Immature natural killer cell (primary cell): Measurements from ENCODE around the gene CCL2. TPM values are rescaled to one million over a fixed set of nuclear protein-coding genes. Genes with fewer than 3 reads are reported as not detected.

ENCODE experiments used
- DNase-seq, 3 donors: peaks; one replicate each; pipeline ENCODE4 v3.0.0; 2022; ENCODE audit warnings: mixed read lengths in 1 of 3
- H3K27ac Mint-ChIP-seq, 6 donors: one replicate each; pipeline ENCODE4 v1.8.0; 2020; ENCODE audit warnings: mixed read lengths in 6 of 6, mild to moderate bottlenecking in 5 of 6, inconsistent platforms in 4 of 6, moderate library complexity in 3 of 6
- H3K27me3 Mint-ChIP-seq, 3 donors: one replicate each; pipeline ENCODE4 v1.8.0; 2020 to 2021; ENCODE audit warnings: low read depth in 3 of 3, mild to moderate bottlenecking in 3 of 3, mixed read lengths in 3 of 3, moderate library complexity in 3 of 3, inconsistent platforms in 1 of 3
- H3K36me3 Mint-ChIP-seq, 3 donors: one replicate each; pipeline ENCODE4 v1.8.0; 2020; ENCODE audit warnings: mixed read lengths in 3 of 3, inconsistent platforms in 2 of 3, mild to moderate bottlenecking in 2 of 3
- H3K4me1 Mint-ChIP-seq, 2 donors: one replicate each; pipeline ENCODE4 v1.8.0; 2020; ENCODE audit warnings: inconsistent platforms in 2 of 2, mild to moderate bottlenecking in 2 of 2, mixed read lengths in 2 of 2, moderate library complexity in 1 of 2
- H3K4me3 Mint-ChIP-seq, 5 donors: one replicate each; pipeline ENCODE4 v1.8.0; 2020; ENCODE audit warnings: mild to moderate bottlenecking in 5 of 5, mixed read lengths in 5 of 5, inconsistent platforms in 3 of 5, moderate library complexity in 3 of 5
- H3K9me3 Mint-ChIP-seq, 6 donors: one replicate each; pipeline ENCODE4 v1.8.0; 2020; ENCODE audit warnings: mild to moderate bottlenecking in 6 of 6, mixed read lengths in 6 of 6, inconsistent platforms in 4 of 6, moderate library complexity in 3 of 6
- polyA plus RNA-seq, 3 donors: library from polyadenylated mRNA; unstranded; fragments of 300-500 nt; fragmentation: Illumina TruSeq; gene quantifications; one replicate each; pipeline ENCODE4 v1.2.3, GENCODE V29; 2021

CCL2 gene
- polyA plus RNA-seq: under 1 TPM in 1 of 3 donors, not detected in 2; 0.51 TPM

DNA sequence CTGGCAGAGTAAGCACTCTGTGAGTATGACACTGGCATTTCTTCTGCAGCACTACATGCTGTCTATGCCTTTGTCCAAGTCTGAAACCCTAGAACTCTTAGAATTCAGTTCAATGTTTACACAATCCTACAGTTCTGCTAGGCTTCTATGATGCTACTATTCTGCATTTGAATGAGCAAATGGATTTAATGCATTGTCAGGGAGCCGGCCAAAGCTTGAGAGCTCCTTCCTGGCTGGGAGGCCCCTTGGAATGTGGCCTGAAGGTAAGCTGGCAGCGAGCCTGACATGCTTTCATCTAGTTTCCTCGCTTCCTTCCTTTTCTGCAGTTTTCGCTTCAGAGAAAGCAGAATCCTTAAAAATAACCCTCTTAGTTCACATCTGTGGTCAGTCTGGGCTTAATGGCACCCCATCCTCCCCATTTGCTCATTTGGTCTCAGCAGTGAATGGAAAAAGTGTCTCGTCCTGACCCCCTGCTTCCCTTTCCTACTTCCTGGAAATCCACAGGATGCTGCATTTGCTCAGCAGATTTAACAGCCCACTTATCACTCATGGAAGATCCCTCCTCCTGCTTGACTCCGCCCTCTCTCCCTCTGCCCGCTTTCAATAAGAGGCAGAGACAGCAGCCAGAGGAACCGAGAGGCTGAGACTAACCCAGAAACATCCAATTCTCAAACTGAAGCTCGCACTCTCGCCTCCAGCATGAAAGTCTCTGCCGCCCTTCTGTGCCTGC lies at the start of gene CCL2:
TSS of gene CCL2 (plus strand) at position 635 of the 730 bp plus-strand sequence. CDS start at position 700, 65 bp downstream.
- no peaks in the 10 kb centered on the region for H3K4me1 Mint-ChIP-seq

DNA sequence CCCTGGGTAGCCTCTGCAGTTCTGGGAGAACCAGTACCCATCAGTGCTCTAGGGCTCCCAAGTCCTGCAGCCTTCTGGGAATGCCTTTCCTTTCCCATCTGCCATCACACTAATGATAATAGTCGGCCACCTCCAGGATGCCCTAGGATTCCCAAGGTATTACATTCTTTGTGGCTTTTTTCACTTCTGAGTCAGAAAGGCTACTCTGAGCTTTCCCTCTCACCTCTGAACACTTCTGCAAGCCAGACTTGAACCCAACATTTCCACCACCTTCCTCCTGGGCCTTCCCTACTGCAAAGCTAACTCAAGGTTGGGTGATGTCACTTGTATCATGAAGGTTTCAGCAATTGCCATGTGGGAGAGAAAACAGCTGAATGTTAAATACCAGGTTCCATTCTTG lies 49.7 kb upstream of the CCL2 start:
- Mint-ChIP-seq H3K36me3 (no peaks in the 10 kb centered on the region), H3K4me1 (no peaks in the 10 kb centered on the region), H3K4me3 (no peak overlapping the region), H3K27me3 (peaks cover 3 to 5% (median 4%) of the 10 kb centered on the region in 3 donors), H3K27ac (no peak overlapping the region), H3K9me3 (no peaks in the 10 kb centered on the region)
- DNase-seq: no peak

More for the DNA sequence above, at the start of gene CCL2:
- no peak for DNase-seq
- H3K4me3 Mint-ChIP-seq: no peak within 1 kb of the TSS
- H3K9me3 Mint-ChIP-seq: peaks cover 0 to 1% (median 0%) of the 10 kb centered on the region in 6 donors
- peaks cover 4 to 12% (median 4%) of the 10 kb centered on the region in 3 donors for H3K27me3 Mint-ChIP-seq
- no peaks in the 10 kb centered on the region for H3K36me3 Mint-ChIP-seq
- no peak within 1 kb of the TSS for H3K27ac Mint-ChIP-seq

DNA sequence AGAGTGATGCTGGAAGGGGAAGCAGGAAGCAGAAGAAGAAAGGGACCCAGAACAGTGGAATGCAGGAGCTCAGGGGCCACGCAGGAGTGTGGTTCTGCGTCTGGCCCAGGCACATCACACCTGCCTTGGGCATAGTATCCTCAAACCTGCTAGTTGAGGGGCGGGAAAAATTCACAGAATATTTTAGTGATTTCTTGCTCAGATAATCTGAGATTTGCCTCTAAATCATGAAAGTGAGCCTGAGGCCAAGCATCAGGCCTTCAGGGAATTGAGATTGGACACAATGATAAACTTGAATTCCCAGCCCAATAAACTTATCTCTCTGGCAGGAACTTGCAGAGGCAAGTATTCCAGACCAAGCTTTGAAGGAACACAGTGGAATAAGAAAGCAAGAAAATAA lies 48.5 kb upstream of the CCL2 start:
- no peaks in the 10 kb centered on the region for H3K9me3 Mint-ChIP-seq
- peaks cover 3 to 5% (median 4%) of the 10 kb centered on the region in 3 donors for H3K27me3 Mint-ChIP-seq
- H3K4me3 Mint-ChIP-seq: no peak overlapping the region
- H3K36me3 Mint-ChIP-seq: no peaks in the 10 kb centered on the region
- DNase-seq: no peak
- H3K27ac Mint-ChIP-seq: no peak overlapping the region
- H3K4me1 Mint-ChIP-seq: no peaks in the 10 kb centered on the region

DNA sequence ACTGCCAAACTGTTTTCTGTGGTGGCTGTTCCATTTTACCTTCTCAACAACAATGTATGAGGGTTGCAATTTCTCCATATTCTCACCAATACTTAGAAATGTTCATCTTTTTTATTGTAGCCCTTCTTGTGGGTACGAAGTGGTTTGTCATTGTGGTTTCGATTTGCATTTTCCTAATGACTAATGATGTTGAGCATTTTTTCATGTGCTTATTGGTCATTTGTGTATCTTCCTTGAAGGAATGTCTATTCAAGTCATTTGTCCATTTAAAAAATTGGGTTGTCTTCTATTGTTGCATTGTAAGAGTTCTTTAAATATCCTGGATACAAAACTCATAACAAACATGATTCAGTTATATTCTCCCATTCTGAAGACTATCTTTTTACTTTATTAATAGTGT lies 47.5 kb upstream of the CCL2 start:
- Mint-ChIP-seq H3K9me3 (no peaks in the 10 kb centered on the region), H3K36me3 (no peaks in the 10 kb centered on the region), H3K27me3 (peaks cover 4 to 5% (median 5%) of the 10 kb centered on the region in 3 donors), H3K27ac (no peak overlapping the region), H3K4me1 (no peaks in the 10 kb centered on the region), H3K4me3 (no peak overlapping the region)
- no peak for DNase-seq

DNA sequence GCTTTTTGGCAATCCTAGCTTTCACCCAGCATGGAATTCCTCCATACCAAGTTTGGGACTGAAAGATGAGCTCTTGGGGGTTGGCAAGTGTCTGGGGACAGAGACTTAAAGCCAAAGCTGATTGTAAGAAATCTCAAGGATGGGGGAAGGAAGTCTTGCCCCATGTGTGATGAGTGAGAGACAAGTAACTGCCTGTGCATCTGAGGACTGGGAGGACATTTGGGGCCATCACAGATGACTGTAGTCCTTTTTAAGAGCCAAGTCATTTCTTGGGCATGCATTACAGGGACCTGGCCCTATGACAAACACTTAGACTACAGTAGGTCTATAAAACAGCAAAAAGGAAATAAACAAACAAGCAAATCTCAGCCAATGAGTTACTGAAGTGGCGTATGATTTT lies 36.3 kb upstream of the CCL2 start:
- no peak for DNase-seq
- no peaks in the 10 kb centered on the region for H3K4me1 Mint-ChIP-seq
- peaks cover 0 to 17% (median 5%) of the 10 kb centered on the region in 3 donors for H3K27me3 Mint-ChIP-seq
- no peak overlapping the region for H3K27ac Mint-ChIP-seq
- H3K4me3 Mint-ChIP-seq: no peak overlapping the region
- H3K36me3 Mint-ChIP-seq: no peaks in the 10 kb centered on the region
- H3K9me3 Mint-ChIP-seq: peaks cover 0 to 4% (median 0%) of the 10 kb centered on the region in 6 donors

DNA sequence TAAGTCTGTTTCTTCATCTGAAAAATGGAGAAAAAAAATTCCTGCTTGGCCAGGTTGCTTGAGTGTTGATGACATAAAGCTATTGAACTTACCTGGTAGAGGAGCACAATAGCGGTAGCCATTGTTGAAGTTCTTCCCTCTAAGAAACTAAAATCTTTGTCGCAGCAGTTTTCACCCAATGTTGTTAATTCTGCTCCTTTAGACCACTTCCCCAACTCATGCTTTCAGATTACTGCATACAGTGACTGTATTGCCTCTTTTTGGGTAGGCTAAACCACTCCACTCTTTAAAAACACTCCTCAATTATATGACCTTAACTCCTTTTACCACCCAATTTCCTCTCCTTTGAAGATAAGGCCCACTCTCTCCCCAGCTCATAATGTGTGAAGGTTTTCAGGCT lies 35.7 kb upstream of the CCL2 start:
- Mint-ChIP-seq H3K27me3 (peaks cover 0 to 17% (median 5%) of the 10 kb centered on the region in 3 donors), H3K27ac (no peak overlapping the region), H3K4me3 (no peak overlapping the region), H3K9me3 (peaks cover 0 to 3% (median 0%) of the 10 kb centered on the region in 6 donors), H3K36me3 (no peaks in the 10 kb centered on the region), H3K4me1 (no peaks in the 10 kb centered on the region)
- no peak for DNase-seq

DNA sequence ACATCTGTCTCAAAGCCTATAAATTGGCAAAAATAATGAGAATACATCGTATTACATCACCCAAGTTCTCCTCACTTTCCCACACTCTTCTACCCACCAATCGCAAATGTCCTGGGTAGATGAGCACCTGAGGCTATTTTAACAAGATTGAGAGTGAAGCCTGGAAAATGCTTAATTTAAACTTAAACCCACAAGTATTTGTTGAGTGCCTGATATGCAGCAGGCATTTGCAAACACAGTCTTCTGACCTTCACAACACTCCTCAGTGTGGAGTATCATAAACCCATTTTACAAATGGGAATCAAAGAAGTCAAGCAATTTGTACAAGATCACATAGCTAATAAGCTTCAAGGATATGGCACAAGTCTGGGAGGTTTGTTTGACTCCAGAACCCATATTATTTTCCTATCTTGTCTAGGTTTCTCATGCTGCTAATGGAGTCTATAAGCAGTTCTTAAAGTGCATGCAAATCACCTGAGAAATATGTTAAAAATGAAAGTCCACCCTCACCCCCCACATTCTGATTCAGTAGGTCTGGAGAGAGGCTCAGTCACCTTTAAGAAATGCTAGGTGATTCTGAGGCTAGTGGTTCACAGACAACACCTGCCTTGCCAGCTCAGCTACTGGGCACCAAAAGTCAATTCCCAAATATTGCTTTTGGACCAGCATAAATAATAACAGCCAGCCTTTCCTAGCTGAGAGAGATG lies 34.9 kb upstream of the CCL2 start:
- Mint-ChIP-seq H3K27me3 (peaks cover 0 to 14% (median 5%) of the 10 kb centered on the region in 3 donors), H3K27ac (no peak overlapping the region), H3K4me1 (no peaks in the 10 kb centered on the region), H3K4me3 (no peak overlapping the region), H3K9me3 (no peaks in the 10 kb centered on the region), H3K36me3 (no peaks in the 10 kb centered on the region)
- no peak for DNase-seq

DNA sequence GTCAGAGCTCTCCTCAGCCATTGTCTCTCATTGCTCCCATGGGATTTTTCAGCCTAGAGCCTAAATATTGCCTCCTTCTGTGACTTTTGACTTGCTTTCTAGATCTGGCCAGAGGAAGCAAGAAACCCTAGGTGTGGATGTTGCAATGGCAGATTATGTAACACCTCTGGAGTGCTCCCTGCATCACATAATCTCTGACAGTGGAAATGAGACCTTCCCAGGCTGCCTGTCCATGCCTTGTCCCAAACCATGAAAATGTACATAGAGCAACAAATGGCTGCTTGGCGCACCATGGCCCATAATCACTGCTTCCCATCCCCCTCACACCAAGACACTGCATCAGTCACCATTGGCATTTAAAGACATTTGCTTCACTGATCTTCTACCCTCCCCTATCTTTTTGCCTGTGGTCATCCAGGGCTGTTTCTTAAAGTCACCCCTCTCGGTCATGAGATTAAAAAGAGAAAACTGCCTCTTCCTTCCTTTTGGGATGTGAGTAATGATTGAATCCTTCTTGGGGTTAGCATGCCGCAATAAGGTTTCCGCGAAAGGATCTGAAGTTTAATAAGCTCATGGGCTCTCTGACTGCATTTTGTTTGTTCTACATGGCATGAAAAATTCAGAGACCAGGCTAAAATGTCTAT lies 34.2 kb upstream of the CCL2 start:
- H3K36me3 Mint-ChIP-seq: no peaks in the 10 kb centered on the region
- peaks cover 0 to 13% (median 6%) of the 10 kb centered on the region in 3 donors for H3K27me3 Mint-ChIP-seq
- H3K4me1 Mint-ChIP-seq: no peaks in the 10 kb centered on the region
- no peak overlapping the region for H3K27ac Mint-ChIP-seq
- DNase-seq: no peak
- H3K4me3 Mint-ChIP-seq: no peak overlapping the region
- H3K9me3 Mint-ChIP-seq: no peaks in the 10 kb centered on the region

DNA sequence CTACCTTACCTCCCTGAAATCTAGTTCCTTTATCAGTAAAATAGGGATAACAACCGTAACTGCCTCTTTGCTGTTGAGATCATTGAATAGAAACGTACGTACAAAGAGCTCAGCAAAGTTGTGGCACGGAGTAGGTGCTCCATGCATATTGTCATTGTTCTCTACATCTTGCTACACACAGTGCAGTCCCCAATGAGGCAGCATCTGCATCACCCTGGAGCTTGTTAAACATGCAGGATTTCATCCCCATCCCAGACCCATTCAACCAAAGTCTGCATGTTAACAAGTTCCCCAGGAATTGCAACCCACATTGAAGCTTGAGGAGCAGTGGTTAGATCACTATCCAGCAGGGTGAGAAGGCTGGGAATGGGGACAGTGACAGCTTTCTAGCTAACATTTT lies 33.7 kb upstream of the CCL2 start:
- Mint-ChIP-seq H3K36me3 (no peaks in the 10 kb centered on the region), H3K4me1 (no peaks in the 10 kb centered on the region), H3K9me3 (no peaks in the 10 kb centered on the region), H3K27me3 (peaks cover 0 to 11% (median 7%) of the 10 kb centered on the region in 3 donors), H3K4me3 (no peak overlapping the region), H3K27ac (no peak overlapping the region)
- no peak for DNase-seq

DNA sequence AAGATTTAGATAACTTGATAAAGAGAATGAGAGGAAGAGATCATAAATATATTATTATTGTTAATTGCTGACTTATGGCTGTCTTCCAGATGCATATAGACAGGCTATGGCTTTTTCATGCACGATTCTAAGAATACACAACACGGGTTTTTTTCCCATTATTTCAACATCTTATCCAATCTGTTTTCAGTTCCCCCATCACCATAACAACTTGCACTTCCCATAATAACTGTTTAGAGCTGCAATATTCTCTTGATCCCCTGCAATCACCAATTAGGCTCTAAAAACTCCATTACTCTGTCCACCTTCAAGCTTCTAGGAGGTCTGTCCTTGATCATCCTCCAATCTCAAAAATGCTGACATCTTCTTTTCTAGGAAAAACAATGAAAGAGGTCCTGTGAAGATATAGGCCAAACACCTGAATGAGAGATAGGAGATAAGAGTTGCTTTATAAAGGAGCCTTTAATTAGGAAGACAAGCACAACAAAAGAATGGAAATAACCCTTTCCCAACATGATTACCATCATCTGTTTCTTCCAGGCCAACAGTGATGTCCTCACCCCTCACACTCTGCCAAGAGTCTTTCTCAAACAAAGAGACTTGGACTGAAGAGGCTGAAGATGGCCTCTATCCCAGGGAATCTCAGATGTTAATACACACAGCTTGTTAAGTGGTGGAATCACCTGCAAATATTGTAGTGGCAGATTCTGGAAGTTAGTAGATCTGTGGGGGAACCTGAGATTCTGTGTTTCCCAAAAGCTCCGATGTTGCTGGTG lies 32.2 kb upstream of the CCL2 start:
- no peak overlapping the region for H3K4me3 Mint-ChIP-seq
- no peaks in the 10 kb centered on the region for H3K36me3 Mint-ChIP-seq
- H3K9me3 Mint-ChIP-seq: no peaks in the 10 kb centered on the region
- H3K4me1 Mint-ChIP-seq: no peaks in the 10 kb centered on the region
- H3K27ac Mint-ChIP-seq: no peak overlapping the region
- peaks cover 0 to 7% (median 2%) of the 10 kb centered on the region in 3 donors for H3K27me3 Mint-ChIP-seq
- no peak for DNase-seq

DNA sequence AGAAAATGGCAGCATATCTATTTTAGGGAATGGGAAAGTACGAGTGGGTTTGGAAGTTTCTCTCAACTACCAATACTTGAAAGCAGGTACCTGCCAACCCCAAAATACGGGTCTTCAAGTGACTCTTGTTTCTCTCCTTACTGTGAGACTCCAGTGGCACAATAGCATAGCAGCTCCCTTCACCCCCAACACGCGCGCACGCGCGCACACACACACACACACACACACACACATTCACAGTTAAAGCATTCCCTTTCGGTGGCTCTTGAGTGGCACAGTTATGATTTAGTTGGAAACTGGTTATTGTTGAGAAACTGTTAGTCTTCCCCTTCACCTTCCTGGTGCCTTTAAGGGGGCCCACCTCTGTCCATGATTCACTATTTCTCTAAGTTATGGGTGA lies 30.0 kb upstream of the CCL2 start:
- Mint-ChIP-seq H3K27me3 (peaks cover 0 to 6% (median 2%) of the 10 kb centered on the region in 3 donors), H3K9me3 (peaks cover 0 to 13% (median 3%) of the 10 kb centered on the region in 6 donors), H3K4me1 (no peaks in the 10 kb centered on the region), H3K27ac (no peak overlapping the region), H3K36me3 (no peaks in the 10 kb centered on the region), H3K4me3 (no peak overlapping the region)
- no peak for DNase-seq

DNA sequence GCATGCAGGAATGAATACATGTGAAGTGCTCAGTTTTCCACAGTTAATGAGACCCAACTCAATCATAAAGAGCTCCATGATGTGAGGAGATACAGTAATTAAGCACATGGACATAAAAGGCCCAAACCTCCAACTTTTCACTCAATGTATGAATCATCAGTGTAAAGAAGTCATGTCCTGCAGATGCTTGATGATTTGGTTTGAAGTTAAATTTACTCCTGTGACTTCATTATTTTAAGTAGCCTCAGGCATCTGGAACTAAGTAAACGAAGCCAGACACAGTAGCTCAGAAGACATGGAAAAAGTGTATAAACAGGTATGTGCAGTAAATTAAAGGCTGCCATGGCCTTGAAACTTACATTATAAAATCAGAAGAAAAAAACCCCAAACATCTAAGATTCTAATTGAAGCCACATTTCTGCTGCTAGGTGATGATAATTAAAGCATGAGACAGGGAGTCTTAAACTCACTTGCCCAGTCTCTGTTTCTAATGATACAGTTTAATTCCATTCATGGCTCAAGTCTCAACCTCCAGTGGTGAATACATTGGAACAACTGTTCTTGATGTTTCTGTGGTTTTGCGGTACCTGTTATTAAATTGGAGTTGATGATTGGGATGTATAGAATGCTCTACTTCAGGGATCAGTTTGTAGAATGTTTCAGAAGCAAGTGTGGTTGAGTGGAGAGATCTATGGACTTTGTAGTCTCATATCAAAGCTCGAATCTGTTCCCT lies 28.9 kb upstream of the CCL2 start:
- Mint-ChIP-seq H3K9me3 (peaks cover 0 to 13% (median 3%) of the 10 kb centered on the region in 6 donors), H3K27me3 (peaks cover 0 to 4% (median 3%) of the 10 kb centered on the region in 3 donors)

DNA sequence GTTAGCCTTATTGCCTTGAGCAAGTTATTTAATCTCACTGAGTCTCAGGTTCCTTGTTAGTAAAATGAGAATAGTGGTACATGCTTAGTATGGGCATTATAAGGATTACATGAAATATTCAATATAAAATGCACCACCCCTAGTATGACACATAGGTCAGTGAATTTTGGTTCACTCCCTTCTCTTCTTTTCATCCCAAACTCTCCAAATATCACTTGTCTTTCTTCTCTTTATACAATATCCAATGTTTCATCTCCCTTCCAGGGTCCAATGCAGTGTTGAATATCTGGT lies 28.4 kb upstream of the CCL2 start:
- H3K9me3 Mint-ChIP-seq: peaks cover 0 to 13% (median 3%) of the 10 kb centered on the region in 6 donors
- no peaks in the 10 kb centered on the region for H3K36me3 Mint-ChIP-seq
- no peak for DNase-seq
- H3K27me3 Mint-ChIP-seq: peaks cover 0 to 7% (median 4%) of the 10 kb centered on the region in 3 donors
- no peaks in the 10 kb centered on the region for H3K4me1 Mint-ChIP-seq
- no peak overlapping the region for H3K4me3 Mint-ChIP-seq
- H3K27ac Mint-ChIP-seq: no peak overlapping the region

More for the DNA sequence above, 28.9 kb upstream of the CCL2 start:
- no peak overlapping the region for H3K4me3 Mint-ChIP-seq
- H3K4me1 Mint-ChIP-seq: no peaks in the 10 kb centered on the region
- H3K36me3 Mint-ChIP-seq: no peaks in the 10 kb centered on the region
- H3K27ac Mint-ChIP-seq: no peak overlapping the region
- DNase-seq: no peak
